SK-N-SH (cell line): ENCODE results near the gene ABLIM1.

ENCODE experiments used
- CTCF ChIP-seq: fragments of 200-600 bp; sonication (generic); IDR thresholded peaks from 2 replicates; pipeline ENCODE4 v1.6.1; 2017; ENCODE audit warnings: antibody characterized with exemption, mild to moderate bottlenecking, moderate library complexity
- SIN3A ChIP-seq: IDR thresholded peaks from 2 replicates; pipeline ENCODE4 v1.6.1; 2012; ENCODE audit warnings: low read depth, mild to moderate bottlenecking, low read length, moderate library complexity, borderline replicate concordance
- USF1 ChIP-seq: IDR thresholded peaks from 2 replicates; pipeline ENCODE4 v1.4.0; 2012; ENCODE audit warnings: low read depth, borderline replicate concordance

- TF ChIP-seq CTCF (no peak), USF1 (no peak), SIN3A (no peak)
These were observed 20.7 kb upstream of the ABLIM1 start for GRCh38 chr10:114678820-114679219.
